ENCODE measurements around the gene TMEM132C. TPM values are rescaled to one million over a fixed set of nuclear protein-coding genes. Genes with fewer than 3 reads are reported as not detected.

TMEM132C gene
- total RNA-seq, 1 experiment from 2014 or later = not detected

- CTCF ChIA-PET = no interaction called here
Observed at GRCh38 chr12:128463881-128464280, 196.9 kb downstream of the TMEM132C start.

GRCh38 chr12:128467882-128468281 is 200.9 kb downstream of the TMEM132C start:
- H3K79me2 ChIP-seq (ENCODE audit: low read length) = no peaks in the 10 kb centered on the region
- no peak overlapping the region for H2AFZ ChIP-seq (ENCODE audit: low read length)
- no peak overlapping the region for H3K4me2 ChIP-seq (ENCODE audit: low read length)
- no peaks in the 10 kb centered on the region for H3K9me3 ChIP-seq (ENCODE audit: low read length)
- CTCF ChIA-PET = no interaction called here
- no peaks in the 10 kb centered on the region for H4K20me1 ChIP-seq (ENCODE audit: low read length)
- intact Hi-C loops (cut with micrococcal nuclease) = no loop called here
- no peaks in the 10 kb centered on the region for H3K36me3 ChIP-seq (ENCODE audit: low read depth, low read length)
- H3F3A ChIP-seq (ENCODE audit: low read length, unreplicated experiment) = no peaks in the 10 kb centered on the region
- POLR2A ChIA-PET (ENCODE audit: unreplicated experiment) = no interaction called here
- peaks cover 15% of the 10 kb centered on the region for H3K27me3 ChIP-seq (ENCODE audit: low read length)
- H3K9me2 ChIP-seq (replicated peaks; ENCODE audit: low read length) = no peaks in the 10 kb centered on the region
- ATAC-seq = no peak
- TF ChIP-seq CTCF (conservative IDR thresholded peaks at IDR 0.05; ENCODE audit: low read depth, low read length) = no peak
- no peak for TF ChIP-seq EZH2 (IDR thresholded peaks at IDR 0.05; ENCODE audit: low read length, unreplicated experiment)
- TF ChIP-seq EZH2phosphoT487 (IDR thresholded peaks at IDR 0.05; ENCODE audit: borderline replicate concordance, low read length) = no peak
- no peak overlapping the region for H3K9ac ChIP-seq (ENCODE audit: low read length)
- H3K4me3 ChIP-seq (ENCODE audit: low read length) = no peak overlapping the region
- H3K27ac ChIP-seq (ENCODE audit: low read length) = no peak overlapping the region
- DNase-seq = no peak
- no peaks in the 10 kb centered on the region for H3K4me1 ChIP-seq (ENCODE audit: insufficient read depth, low read length)
- BruUV-seq (replicated peaks) = no TSS peak

More at GRCh38 chr12:128463881-128464280, 196.9 kb downstream of the TMEM132C start:
- POLR2A ChIA-PET (ENCODE audit: unreplicated experiment) = no interaction called here
- intact Hi-C loops (cut with micrococcal nuclease) = no loop called here
- no peaks in the 10 kb centered on the region for H4K20me1 ChIP-seq (ENCODE audit: low read length)
- H3K4me1 ChIP-seq (ENCODE audit: insufficient read depth, low read length) = no peaks in the 10 kb centered on the region
- no peak overlapping the region for H3K4me2 ChIP-seq (ENCODE audit: low read length)
- H2AFZ ChIP-seq (ENCODE audit: low read length) = no peak overlapping the region
- H3K79me2 ChIP-seq (ENCODE audit: low read length) = no peaks in the 10 kb centered on the region
- no peak overlapping the region for H3K9ac ChIP-seq (ENCODE audit: low read length)
- no peaks in the 10 kb centered on the region for H3F3A ChIP-seq (ENCODE audit: low read length, unreplicated experiment)
- DNase-seq (no peak), ATAC-seq (no peak)
- peaks cover 23% of the 10 kb centered on the region for H3K27me3 ChIP-seq (ENCODE audit: low read length)
- TF ChIP-seq EZH2 (IDR thresholded peaks at IDR 0.05; ENCODE audit: low read length, unreplicated experiment) = no peak
- TF ChIP-seq EZH2phosphoT487 (IDR thresholded peaks at IDR 0.05; ENCODE audit: borderline replicate concordance, low read length) = no peak
- no peak for TF ChIP-seq CTCF (conservative IDR thresholded peaks at IDR 0.05; ENCODE audit: low read depth, low read length)
- H3K27ac ChIP-seq (ENCODE audit: low read length) = no peak overlapping the region
- H3K9me3 ChIP-seq (ENCODE audit: low read length) = no peaks in the 10 kb centered on the region
- H3K36me3 ChIP-seq (ENCODE audit: low read depth, low read length) = no peaks in the 10 kb centered on the region
- H3K9me2 ChIP-seq (replicated peaks; ENCODE audit: low read length) = no peaks in the 10 kb centered on the region
- BruUV-seq (replicated peaks) = no TSS peak
- H3K4me3 ChIP-seq (ENCODE audit: low read length) = no peak overlapping the region

- Histone ChIP-seq H3K36me3 (ENCODE audit: low read depth, low read length) (no peaks in the 10 kb centered on the region), H3K9me3 (ENCODE audit: low read length) (0 out of 2 replicates have a peak, but pooled peaks cover 4% of the 10 kb centered on the region), H3K4me2 (ENCODE audit: low read length) (no peak overlapping the region), H3F3A (ENCODE audit: low read length, unreplicated experiment) (no peaks in the 10 kb centered on the region), H3K27ac (ENCODE audit: low read length) (no peak overlapping the region), H3K4me1 (ENCODE audit: insufficient read depth, low read length) (no peaks in the 10 kb centered on the region), H2AFZ (ENCODE audit: low read length) (no peak overlapping the region), H3K9me2 (replicated peaks; ENCODE audit: low read length) (no peaks in the 10 kb centered on the region), H3K4me3 (ENCODE audit: low read length) (no peak overlapping the region), H4K20me1 (ENCODE audit: low read length) (no peaks in the 10 kb centered on the region), H3K27me3 (ENCODE audit: low read length) (peaks cover 13% of the 10 kb centered on the region), H3K79me2 (ENCODE audit: low read length) (no peaks in the 10 kb centered on the region), H3K9ac (ENCODE audit: low read length) (no peak overlapping the region)
- TF ChIP-seq EZH2 (IDR thresholded peaks at IDR 0.05; ENCODE audit: low read length, unreplicated experiment) (no peak), CTCF (conservative IDR thresholded peaks at IDR 0.05; ENCODE audit: low read depth, low read length) (no peak), EZH2phosphoT487 (IDR thresholded peaks at IDR 0.05; ENCODE audit: borderline replicate concordance, low read length) (no peak)
- ChIA-PET CTCF (no interaction called here), POLR2A (ENCODE audit: unreplicated experiment) (no interaction called here)
- ATAC-seq (no peak), DNase-seq (no peak)
- intact Hi-C loops (cut with micrococcal nuclease) = no loop called here
- BruUV-seq (replicated peaks) = no TSS peak
Observed at GRCh38 chr12:128468926-128469325, 202.0 kb downstream of the TMEM132C start.
